HEK293T (cell line): ENCODE data around the gene FAM83B.

ENCODE experiments used
- ELF4 ChIP-seq: fragments of 450-650 bp; IDR thresholded peaks from 2 replicates; pipeline ENCODE4 v1.6.1; 2017; ENCODE audit warnings: antibody characterized with exemption
- LEF1 ChIP-seq: fragments of 450-650 bp; IDR thresholded peaks from 2 replicates; pipeline ENCODE4 v1.6.1; 2017; ENCODE audit warnings: mild to moderate bottlenecking, borderline replicate concordance

- TF ChIP-seq ELF4 (no peak), LEF1 (no peak)
Measured at GRCh38 chr6:54847799-54848597, 1.4 kb downstream of the FAM83B start.
